HT1080 (cell line): ENCODE results near the gene ZNRF3. TPM values are rescaled to one million over a fixed set of nuclear protein-coding genes. Genes with fewer than 3 reads are reported as not detected.
"Not testable (repeated sequence)": the region's sequence is repeated elsewhere in the genome, so short reads cannot be mapped to it uniquely, and the experiment has no call there.

ENCODE experiments used
- DNase-seq: peaks from one replicate; pipeline ENCODE4 v3.0.0-alpha.2; 2015; ENCODE audit warnings: low read depth
- total RNA-seq: library from RNA; depleted of rRNA; stranded (reverse); fragments of >200 nt; shearing (Covaris generic); gene quantifications from 2 replicates; pipeline ENCODE4 v1.2.3, GENCODE V29; 2014

ZNRF3 gene
- total RNA-seq, 1 experiment from 2014 or later = 9.1 TPM

- no peak for DNase-seq
Observed at GRCh38 chr22:28930357-28931007, 47.1 kb downstream of the ZNRF3 start.

- DNase-seq = no peak
Observed at GRCh38 chr22:28931844-28932567, 48.6 kb downstream of the ZNRF3 start.

DNA sequence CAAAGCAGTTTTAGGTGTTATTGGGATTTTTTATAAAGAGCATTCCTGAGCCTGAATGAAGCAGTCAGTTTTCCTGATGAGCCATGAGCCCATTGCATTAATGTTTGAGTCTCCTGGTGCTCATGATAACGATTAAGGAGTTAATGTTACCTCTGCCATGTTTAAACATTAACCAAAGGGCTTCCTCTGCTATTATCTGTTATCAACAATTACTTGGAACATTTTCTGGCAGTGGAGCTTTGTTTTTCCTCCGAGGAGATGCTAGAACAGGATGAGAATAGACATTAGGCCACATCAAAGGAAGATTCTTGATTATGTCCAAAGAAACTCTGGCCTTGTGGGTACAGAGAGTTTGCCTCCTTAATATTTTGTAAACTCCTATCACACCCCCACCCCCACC, 49.9 kb downstream of the ZNRF3 start:
- DNase-seq = no peak

GRCh38 chr22:28934026-28934425, 50.7 kb downstream of the ZNRF3 start:
- DNase-seq = no peak

DNA sequence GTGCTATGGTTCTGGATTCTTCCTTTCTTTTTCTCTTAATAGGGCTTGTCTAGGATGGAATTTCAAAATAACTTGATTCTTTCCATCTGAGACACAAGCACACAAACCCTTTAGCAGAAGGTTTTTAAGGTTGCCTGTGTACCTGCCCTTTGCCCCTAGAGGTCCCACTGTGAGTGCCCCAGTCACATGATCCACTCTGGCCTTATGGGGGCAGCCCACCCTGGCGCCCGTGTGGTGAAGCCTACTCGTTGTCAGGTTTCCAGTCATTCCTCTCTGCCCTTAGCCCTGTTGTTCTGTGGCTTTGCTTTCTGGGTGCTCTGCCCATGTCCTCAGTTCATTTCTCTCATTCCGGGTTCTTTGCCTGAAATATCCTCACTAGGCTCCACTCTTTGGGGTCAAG, 51.8 kb downstream of the ZNRF3 start:
- no peak for DNase-seq

- no peak for DNase-seq
Observed at GRCh38 chr22:28935713-28936112, 52.3 kb downstream of the ZNRF3 start.

DNA sequence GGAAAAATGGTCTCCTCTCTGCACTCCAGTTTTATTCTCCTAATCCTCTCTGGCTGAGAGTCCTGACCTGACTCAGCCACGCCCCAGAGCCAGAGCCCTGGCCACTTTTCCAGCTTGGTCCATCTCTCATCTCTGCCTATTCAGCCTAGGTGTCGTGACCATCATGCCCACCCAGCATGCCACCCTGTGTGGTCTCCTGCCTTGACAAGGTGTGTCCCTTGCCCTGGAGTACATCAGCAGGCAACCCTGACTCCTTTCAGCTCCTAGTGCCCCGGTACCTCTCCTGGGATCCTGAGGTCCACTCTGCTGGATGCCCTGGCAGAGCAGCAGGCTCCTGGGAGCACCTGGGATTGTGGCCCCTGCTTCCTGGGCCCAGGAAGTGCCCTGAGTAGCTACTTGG, 52.8 kb downstream of the ZNRF3 start:
- no peak for DNase-seq

DNA sequence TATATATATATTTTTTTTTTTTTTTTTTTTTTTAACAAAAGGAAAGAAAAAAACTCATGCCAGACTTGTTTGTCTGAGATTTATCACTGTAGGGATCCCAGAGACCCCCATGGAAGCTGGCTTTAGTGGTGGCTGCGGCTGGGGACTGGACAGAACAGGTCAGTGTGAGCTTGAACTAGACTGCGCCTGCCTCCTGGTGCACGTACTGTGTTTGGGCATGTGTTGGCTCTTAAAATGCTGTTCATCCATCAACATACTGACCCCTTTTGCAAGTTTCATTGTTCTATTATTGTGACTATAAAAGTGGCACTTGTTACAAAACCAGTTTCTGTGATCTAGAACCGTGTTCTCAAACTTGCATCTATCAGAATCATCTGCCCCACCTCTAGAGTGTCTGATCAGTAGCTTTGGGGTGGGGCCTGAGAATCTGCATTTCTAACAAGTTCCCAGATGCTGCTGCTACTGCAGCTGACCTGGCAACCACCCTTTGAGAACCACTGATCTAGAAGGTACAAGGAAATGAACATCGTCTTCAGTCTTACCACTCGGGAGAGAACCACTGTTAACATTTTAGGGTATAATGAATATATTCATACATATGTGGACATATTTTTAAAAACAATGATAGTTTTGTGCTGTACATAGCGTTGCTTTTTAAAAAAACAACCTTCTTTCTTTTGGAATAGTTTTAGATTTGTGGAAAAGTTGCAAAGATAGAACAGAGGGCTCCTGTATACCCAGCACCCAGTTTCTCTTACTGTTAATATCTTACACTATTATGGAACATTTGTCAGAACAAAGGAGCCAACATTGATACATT, 54.0 kb downstream of the ZNRF3 start:
- no peak for DNase-seq

- DNase-seq = no peak
Observed at GRCh38 chr22:28938286-28938833, 55.0 kb downstream of the ZNRF3 start.

DNA sequence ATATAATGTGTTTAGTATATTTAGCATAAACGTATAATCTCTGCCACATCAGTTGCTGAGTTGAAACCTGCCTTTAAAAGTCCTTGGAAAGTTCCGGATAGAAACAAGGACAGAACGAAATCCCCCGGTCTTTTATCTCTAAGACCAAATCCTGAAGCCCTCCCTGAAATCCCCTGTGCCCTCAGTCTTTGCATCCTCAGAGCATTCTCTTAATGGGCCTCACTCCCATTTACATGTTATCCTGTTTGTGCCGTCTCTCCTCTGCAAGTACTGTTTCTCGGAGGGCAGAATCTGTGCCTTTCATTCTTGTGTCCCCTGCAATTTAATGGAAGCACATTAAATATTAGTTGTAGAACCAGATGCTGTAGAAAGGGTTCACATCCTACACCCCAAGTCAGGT, 56.0 kb downstream of the ZNRF3 start:
- no peak for DNase-seq

DNA sequence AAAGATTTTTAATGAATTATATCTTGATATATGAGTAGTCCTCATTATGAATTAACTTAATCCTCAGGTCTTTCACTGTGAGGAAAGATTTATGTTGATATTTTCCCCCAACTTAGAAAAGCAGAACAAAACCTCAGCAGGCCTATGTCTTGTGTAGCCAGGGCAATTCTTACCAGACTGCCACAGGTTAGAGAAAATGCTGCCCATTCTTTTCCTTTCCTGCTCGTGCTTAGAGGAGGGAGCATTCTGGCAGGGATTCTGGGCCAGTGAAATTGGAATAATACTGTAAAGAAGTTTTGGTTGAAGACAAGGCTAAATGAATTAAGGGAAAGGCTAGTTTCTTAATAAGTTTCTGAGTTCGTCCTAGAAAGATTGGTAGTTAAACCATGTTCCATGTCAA, 56.6 kb downstream of the ZNRF3 start:
- no peak for DNase-seq

DNA sequence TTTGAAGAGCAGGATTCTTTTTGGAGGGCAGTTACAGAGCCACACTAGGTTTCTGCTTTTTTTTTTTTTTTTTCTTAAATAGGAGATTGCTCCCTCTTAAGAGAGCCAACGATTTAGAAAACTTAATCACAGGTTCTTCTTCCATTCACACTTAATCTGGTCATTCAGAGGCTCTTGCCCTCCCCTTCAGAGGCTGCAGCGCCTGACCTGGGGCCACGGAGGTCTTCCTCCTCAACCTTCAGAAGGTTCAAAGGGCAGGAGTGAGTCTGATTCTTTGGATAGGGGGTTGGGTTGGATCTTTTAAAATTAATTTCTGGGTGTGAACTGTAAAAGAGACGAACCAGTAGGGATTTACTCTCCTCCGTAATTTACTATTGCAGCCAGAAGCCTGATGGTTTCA, 57.1 kb downstream of the ZNRF3 start:
- no peak for DNase-seq

- no peak for DNase-seq
Observed at GRCh38 chr22:28942333-28942732, 59.0 kb downstream of the ZNRF3 start.

- DNase-seq = no peak
Observed at GRCh38 chr22:28942801-28943500, 59.6 kb downstream of the ZNRF3 start.

DNA sequence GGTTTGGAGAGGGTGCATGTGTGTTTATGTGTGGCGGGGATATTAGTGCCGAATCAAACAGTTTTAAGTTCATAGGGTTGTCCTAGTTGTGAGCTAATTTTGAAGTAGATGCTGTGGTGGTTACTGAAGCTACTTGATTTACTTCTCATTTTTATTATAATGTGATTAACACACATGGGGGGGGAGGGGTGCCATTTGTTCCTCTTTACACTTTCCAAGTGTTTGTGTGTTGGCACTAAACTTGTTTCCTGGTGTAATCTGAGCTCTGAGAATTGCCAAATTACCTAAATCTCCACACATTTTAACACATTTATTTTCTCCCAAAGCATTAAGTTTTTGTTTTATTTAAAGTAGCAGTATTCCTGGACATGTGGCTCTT, 60.1 kb downstream of the ZNRF3 start:
- no peak for DNase-seq

DNA sequence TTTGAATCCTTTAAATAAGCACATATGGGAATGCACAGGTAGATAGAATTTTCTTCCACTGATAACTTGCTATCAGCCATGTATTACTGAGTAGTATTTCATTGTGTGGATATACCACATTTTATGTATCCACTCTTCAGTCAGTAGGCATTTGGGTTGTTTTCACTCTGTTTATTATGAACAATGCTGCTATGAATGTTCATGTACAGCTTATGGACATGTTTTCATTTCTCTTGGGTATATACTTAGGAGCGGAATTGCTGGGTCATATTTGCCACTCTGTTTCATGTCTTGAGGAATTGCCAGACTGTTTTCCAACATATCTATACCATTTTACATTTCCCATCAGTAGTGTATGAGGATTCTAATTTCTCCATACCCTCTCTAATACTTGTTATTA, 63.8 kb downstream of the ZNRF3 start:
- no peak for DNase-seq

DNA sequence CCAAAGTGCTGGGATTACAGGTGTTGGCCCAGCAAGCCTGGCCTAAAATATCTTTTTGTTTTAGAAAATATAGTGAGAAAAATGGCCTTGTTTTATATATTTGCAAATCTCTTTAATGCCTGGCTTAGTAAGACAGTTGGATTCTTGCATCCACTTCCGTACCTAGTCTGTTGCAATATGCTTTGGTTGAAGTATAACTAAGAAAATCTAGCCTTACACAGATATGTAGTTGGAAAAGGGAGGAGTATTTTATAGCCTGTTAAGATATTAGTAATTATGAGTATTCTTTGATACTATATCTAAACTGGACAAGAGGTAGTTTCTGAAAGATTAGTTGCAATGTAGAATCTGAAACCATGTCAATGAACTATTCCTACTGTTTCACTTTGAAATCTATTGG, 65.1 kb downstream of the ZNRF3 start:
- DNase-seq = no peak

GRCh38 chr22:28948860-28949551, 65.6 kb downstream of the ZNRF3 start:
- not testable (repeated sequence) for DNase-seq

DNA sequence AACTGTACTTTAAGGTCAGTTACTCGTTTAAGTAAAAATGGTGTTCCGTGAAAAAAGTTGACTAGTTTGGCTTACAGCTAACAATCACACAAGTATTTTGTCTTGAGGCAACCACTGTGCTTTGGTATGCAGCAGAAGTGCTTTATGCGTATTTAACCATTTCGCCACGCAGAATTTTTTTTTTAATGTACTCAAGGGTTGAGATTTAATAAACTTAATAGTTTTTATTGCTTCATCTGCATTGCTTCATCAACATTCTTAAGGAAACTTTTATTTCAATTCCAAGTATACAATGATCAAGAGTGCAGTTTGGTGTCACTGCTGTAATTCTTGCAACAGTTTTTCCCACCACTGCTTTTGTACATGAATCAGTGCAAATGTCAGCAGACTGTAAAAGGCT, 66.4 kb downstream of the ZNRF3 start:
- DNase-seq = no peak

- no peak for DNase-seq
Observed at GRCh38 chr22:28950617-28951411, 67.4 kb downstream of the ZNRF3 start.
